ENCODE results near the gene BCAS1.

Gene BCAS1

DNA sequence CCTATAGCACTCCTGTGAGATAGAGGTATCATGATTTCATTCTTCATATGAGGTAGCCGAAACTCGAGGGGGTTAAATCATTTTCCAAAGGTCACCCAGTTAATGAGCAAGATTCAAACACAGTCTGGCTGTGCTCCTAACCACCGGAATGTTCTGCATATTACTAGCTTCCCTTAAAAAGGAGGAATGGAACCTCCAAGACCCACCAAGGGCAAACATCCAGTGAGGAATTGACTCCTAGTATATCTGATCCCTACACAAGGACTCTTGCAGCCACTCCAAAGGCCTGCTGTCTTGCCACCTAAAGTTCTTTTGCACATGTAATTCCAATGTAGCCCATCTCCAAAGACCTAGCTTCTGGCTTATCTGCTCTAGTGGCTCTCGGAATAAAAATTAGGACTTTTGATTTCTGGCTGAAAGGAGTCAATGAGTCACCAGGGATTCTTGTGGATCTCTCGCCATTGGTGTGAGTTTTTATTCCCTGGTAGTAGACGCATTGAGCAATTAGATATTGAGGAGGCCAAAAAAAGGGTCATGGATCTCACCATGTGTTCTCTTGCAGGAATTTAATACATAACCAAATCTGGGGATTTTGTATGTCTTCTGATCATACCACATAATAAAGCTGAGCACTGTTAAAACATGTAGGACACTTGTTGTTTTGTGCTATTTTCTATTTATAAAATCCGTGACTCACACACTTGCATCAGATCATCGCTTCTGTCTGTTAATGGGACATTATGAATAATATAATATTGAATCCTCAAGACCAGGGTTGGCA, 9.1 kb downstream of the BCAS1 start:
- TF ChIP-seq TCF4 (CRISPR knock-in tag; IDR thresholded peaks at IDR 0.05; ENCODE audit: borderline replicate concordance), result no peak
- TF ChIP-seq, protein P1, sequence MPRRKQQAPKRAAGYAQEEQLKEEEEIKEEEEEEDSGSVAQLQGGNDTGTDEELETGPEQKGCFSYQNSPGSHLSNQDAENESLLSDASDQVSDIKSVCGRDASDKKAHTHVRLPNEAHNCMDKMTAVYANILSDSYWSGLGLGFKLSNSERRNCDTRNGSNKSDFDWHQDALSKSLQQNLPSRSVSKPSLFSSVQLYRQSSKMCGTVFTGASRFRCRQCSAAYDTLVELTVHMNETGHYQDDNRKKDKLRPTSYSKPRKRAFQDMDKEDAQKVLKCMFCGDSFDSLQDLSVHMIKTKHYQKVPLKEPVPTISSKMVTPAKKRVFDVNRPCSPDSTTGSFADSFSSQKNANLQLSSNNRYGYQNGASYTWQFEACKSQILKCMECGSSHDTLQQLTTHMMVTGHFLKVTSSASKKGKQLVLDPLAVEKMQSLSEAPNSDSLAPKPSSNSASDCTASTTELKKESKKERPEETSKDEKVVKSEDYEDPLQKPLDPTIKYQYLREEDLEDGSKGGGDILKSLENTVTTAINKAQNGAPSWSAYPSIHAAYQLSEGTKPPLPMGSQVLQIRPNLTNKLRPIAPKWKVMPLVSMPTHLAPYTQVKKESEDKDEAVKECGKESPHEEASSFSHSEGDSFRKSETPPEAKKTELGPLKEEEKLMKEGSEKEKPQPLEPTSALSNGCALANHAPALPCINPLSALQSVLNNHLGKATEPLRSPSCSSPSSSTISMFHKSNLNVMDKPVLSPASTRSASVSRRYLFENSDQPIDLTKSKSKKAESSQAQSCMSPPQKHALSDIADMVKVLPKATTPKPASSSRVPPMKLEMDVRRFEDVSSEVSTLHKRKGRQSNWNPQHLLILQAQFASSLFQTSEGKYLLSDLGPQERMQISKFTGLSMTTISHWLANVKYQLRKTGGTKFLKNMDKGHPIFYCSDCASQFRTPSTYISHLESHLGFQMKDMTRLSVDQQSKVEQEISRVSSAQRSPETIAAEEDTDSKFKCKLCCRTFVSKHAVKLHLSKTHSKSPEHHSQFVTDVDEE (CRISPR knock-in tag; IDR thresholded peaks at IDR 0.05), result no peak
- no peak for TF ChIP-seq ESRRG (CRISPR knock-in tag; IDR thresholded peaks at IDR 0.05)
- no peak for TF ChIP-seq OSR1 (CRISPR knock-in tag; IDR thresholded peaks at IDR 0.05)
- TF ChIP-seq, protein P2, sequence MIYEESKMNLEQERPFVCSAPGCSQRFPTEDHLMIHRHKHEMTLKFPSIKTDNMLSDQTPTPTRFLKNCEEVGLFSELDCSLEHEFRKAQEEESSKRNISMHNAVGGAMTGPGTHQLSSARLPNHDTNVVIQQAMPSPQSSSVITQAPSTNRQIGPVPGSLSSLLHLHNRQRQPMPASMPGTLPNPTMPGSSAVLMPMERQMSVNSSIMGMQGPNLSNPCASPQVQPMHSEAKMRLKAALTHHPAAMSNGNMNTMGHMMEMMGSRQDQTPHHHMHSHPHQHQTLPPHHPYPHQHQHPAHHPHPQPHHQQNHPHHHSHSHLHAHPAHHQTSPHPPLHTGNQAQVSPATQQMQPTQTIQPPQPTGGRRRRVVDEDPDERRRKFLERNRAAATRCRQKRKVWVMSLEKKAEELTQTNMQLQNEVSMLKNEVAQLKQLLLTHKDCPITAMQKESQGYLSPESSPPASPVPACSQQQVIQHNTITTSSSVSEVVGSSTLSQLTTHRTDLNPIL (CRISPR knock-in tag; IDR thresholded peaks at IDR 0.05; ENCODE audit: low read depth), result no peak
- TF ChIP-seq ARNTL (CRISPR knock-in tag; IDR thresholded peaks at IDR 0.05; ENCODE audit: borderline replicate concordance, low read depth), result no peak
- ATAC-seq, result no peak

DNA sequence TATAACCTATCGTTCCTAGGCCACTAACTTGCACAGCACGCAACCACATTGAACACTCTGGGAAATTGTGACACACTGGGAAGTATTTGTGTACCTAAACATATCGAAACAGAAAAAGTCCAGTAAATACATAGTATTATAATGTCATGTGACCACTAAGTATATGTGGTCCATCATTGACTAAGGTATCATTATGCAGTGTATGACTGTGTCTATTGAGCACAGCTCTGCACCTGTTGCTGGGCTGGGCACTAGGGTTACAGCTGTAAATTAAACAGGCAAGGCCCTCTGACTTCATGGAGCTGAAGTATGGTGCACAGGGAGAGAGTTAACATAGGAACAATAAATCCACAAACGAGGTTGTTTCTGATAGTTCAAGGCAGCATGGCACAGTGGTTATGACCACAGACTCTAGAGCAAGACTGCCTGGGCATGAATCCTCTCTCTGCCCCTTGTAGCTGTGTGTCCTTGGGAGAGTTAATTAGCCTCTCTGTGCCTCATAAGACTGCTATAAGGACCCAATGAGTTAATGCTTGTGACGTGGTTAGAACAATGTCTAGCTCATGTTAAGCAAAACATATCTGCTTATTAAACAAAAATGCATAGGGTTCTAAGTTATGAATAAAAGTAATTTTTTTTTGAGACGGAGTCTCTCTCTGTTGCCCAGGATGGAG, 10.6 kb downstream of the BCAS1 start:
- ATAC-seq, result no peak
- TF ChIP-seq, protein P1 (CRISPR knock-in tag; IDR thresholded peaks at IDR 0.05), result no peak
- no peak for TF ChIP-seq SNAI2 (CRISPR knock-in tag; IDR thresholded peaks at IDR 0.05)
- no peak for TF ChIP-seq CSDC2 (CRISPR knock-in tag; IDR thresholded peaks at IDR 0.05)
- TF ChIP-seq, protein P2 (CRISPR knock-in tag; IDR thresholded peaks at IDR 0.05; ENCODE audit: low read depth), result no peak
- no peak for TF ChIP-seq TCF4 (CRISPR knock-in tag; IDR thresholded peaks at IDR 0.05; ENCODE audit: borderline replicate concordance)
- TF ChIP-seq, protein P3, sequence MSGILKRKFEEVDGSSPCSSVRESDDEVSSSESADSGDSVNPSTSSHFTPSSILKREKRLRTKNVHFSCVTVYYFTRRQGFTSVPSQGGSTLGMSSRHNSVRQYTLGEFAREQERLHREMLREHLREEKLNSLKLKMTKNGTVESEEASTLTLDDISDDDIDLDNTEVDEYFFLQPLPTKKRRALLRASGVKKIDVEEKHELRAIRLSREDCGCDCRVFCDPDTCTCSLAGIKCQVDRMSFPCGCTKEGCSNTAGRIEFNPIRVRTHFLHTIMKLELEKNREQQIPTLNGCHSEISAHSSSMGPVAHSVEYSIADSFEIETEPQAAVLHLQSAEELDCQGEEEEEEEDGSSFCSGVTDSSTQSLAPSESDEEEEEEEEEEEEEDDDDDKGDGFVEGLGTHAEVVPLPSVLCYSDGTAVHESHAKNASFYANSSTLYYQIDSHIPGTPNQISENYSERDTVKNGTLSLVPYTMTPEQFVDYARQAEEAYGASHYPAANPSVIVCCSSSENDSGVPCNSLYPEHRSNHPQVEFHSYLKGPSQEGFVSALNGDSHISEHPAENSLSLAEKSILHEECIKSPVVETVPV (CRISPR knock-in tag; IDR thresholded peaks at IDR 0.05), result no peak
- TF ChIP-seq ZNF565 (CRISPR knock-in tag; conservative IDR thresholded peaks at IDR 0.05; ENCODE audit: low read depth), result no peak
- TF ChIP-seq ARNTL (CRISPR knock-in tag; IDR thresholded peaks at IDR 0.05; ENCODE audit: borderline replicate concordance, low read depth), result no peak
- TF ChIP-seq BACH2 (CRISPR knock-in tag; IDR thresholded peaks at IDR 0.05; ENCODE audit: borderline replicate concordance), result no peak
- no peak for TF ChIP-seq ESRRG (CRISPR knock-in tag; IDR thresholded peaks at IDR 0.05)
- no peak for TF ChIP-seq TOX (CRISPR knock-in tag; IDR thresholded peaks at IDR 0.05; ENCODE audit: borderline replicate concordance)
- TF ChIP-seq OSR1 (CRISPR knock-in tag; IDR thresholded peaks at IDR 0.05), result no peak
- TF ChIP-seq, protein P4, sequence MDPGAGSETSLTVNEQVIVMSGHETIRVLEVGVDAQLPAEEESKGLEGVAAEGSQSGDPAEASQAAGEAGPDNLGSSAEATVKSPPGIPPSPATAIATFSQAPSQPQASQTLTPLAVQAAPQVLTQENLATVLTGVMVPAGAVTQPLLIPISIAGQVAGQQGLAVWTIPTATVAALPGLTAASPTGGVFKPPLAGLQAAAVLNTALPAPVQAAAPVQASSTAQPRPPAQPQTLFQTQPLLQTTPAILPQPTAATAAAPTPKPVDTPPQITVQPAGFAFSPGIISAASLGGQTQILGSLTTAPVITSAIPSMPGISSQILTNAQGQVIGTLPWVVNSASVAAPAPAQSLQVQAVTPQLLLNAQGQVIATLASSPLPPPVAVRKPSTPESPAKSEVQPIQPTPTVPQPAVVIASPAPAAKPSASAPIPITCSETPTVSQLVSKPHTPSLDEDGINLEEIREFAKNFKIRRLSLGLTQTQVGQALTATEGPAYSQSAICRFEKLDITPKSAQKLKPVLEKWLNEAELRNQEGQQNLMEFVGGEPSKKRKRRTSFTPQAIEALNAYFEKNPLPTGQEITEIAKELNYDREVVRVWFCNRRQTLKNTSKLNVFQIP (CRISPR knock-in tag; IDR thresholded peaks at IDR 0.05; ENCODE audit: borderline replicate concordance, low read depth), result no peak
- no peak for TF ChIP-seq ZFP30 (CRISPR knock-in tag; IDR thresholded peaks at IDR 0.05)
- TF ChIP-seq ZNF8 (CRISPR knock-in tag; IDR thresholded peaks at IDR 0.05), result no peak
- TF ChIP-seq ZFP3 (CRISPR knock-in tag; IDR thresholded peaks at IDR 0.05), result no peak
- TF ChIP-seq ISL1 (CRISPR knock-in tag; IDR thresholded peaks at IDR 0.05), result no peak
- TF ChIP-seq GLIS3 (CRISPR knock-in tag; IDR thresholded peaks at IDR 0.05), result no peak
